Heart left ventricle (tissue), 13 donors: ENCODE data around the gene PELI3.

ENCODE experiments used
- CTCF ChIP-seq, 12 donors: fragments of 200-600 bp; sonication (generic) in 4 of 12; IDR thresholded peaks; one replicate each; pipeline versions ENCODE4 v1.5.0 to v1.8.0; 2018 to 2022; ENCODE audit warnings: antibody characterized with exemption in 12 of 12, mild to moderate bottlenecking in 5 of 12
- POLR2A ChIP-seq, 2 donors: fragments of 450-650 bp; IDR thresholded peaks; one replicate each; pipeline ENCODE4 v1.6.1; 2017; ENCODE audit warnings: antibody characterized with exemption in 2 of 2, mild to moderate bottlenecking in 2 of 2, moderate library complexity in 2 of 2
- donor health status: ischemic (EF 13 %, LVEDD 7.1; RV severe dilation, severe dysfunction).
- donor health status: DM: no; HTN: yes; CAD: no.
- donor health status: DM: no; HTN: no; CAD: no.
- donor health status: ischemic (EF 25% LVEDD 6.9; RV normal size, moderate dysfunction).
- donor health status: ischemic (EF 25% LVEDD 5.7; RV mildly dilated, moderate dysfunction).
- donor health status: ischemic (EF 35%, LVEDD 5.7; RV mildly dilated, moderate dysfunction).
- donor health status: nonischemic (EF 11% LVEDD 7.7; RV severe dilation, severe dysfunction).
- donor health status: DM: yes; HTN: yes; CAD: no.
- donor health status: PGD.
- donor health status: ischemic (EF 29% LVEDD 5.4; RV normal size, mild dysfunction).
- donor health status: nonischemic (EF 23%, LVEDD 6.1; RV moderate dilation, normal function).

GRCh38 chr11:66443602-66444001 is 23.1 kb upstream of the PELI3 start:
- TF ChIP-seq CTCF (IDR thresholded peaks at IDR 0.05): no peak
- no peak for TF ChIP-seq POLR2A (IDR thresholded peaks at IDR 0.05)
